Measurements from ENCODE around the gene PEX7.

GRCh38 chr6:136890194-136890839 is 67.9 kb downstream of the PEX7 start:
- TF ChIP-seq CTCF (IDR thresholded peaks at IDR 0.05): no peak
- no peak for TF ChIP-seq EP300 (IDR thresholded peaks at IDR 0.05)
- TF ChIP-seq POLR2AphosphoS5 (IDR thresholded peaks at IDR 0.05): no peak
- no peak for TF ChIP-seq POLR2A (IDR thresholded peaks at IDR 0.05)
